ENCODE results near the gene TTC34.

Gene TTC34

GRCh38 chr1:2625311-2625710 is 176.2 kb downstream of the TTC34 start:
- no peak for DNase-seq (ENCODE audit: low spot score)

GRCh38 chr1:2624735-2625300 is 176.7 kb downstream of the TTC34 start:
- DNase-seq (ENCODE audit: low spot score), result no peak

GRCh38 chr1:2623571-2624337 is 177.7 kb downstream of the TTC34 start:
- DNase-seq (ENCODE audit: low spot score), result no peak

- DNase-seq (ENCODE audit: low spot score), result no peak
Measured at GRCh38 chr1:2617971-2618470, 183.5 kb downstream of the TTC34 start.

GRCh38 chr1:2614145-2614544 is 187.3 kb downstream of the TTC34 start:
- no peak for DNase-seq (ENCODE audit: low spot score)

GRCh38 chr1:2612591-2613365 is 188.7 kb downstream of the TTC34 start:
- no peak for DNase-seq (ENCODE audit: low spot score)

GRCh38 chr1:2611621-2612437 is 189.7 kb downstream of the TTC34 start:
- no peak for DNase-seq (ENCODE audit: low spot score)

GRCh38 chr1:2611031-2611501 is 190.4 kb downstream of the TTC34 start:
- peak; percentile 49 for DNase-seq (ENCODE audit: low spot score)

- DNase-seq (ENCODE audit: low spot score), result no peak
Measured at GRCh38 chr1:2610036-2610959, 191.2 kb downstream of the TTC34 start.

- no peak for DNase-seq (ENCODE audit: low spot score)
Measured at GRCh38 chr1:2609319-2610035, 192.0 kb downstream of the TTC34 start.

GRCh38 chr1:2607641-2608091 is 193.8 kb downstream of the TTC34 start:
- no peak for DNase-seq (ENCODE audit: low spot score)

- DNase-seq (ENCODE audit: low spot score), result no peak
Measured at GRCh38 chr1:2606881-2607621, 194.4 kb downstream of the TTC34 start.

- no peak for DNase-seq (ENCODE audit: low spot score)
Measured at GRCh38 chr1:2606396-2606880, 195.1 kb downstream of the TTC34 start.

- no peak for DNase-seq (ENCODE audit: low spot score)
Measured at GRCh38 chr1:2605509-2606395, 195.7 kb downstream of the TTC34 start.

GRCh38 chr1:2604844-2605508 is 196.5 kb downstream of the TTC34 start:
- DNase-seq (ENCODE audit: low spot score), result no peak

- no peak for DNase-seq (ENCODE audit: low spot score)
Measured at GRCh38 chr1:2604156-2604843, 197.2 kb downstream of the TTC34 start.

Data from hematopoietic multipotent progenitor cell treated with erythropoietin and hydrocortisone succinate and interleukin-3 and kit ligand, for 17 days (in vitro differentiated cells).